SK-N-DZ (cell line): ENCODE data around the gene EXTL1.
A peak's percentile ranks its signal among the peaks of the same experiment; 100 is the strongest.

Experiments
- DNase-seq: peaks from one replicate; pipeline ENCODE4 v3.0.0-alpha.2; 2015; ENCODE audit warnings: low spot score

The EXTL1 gene

DNA sequence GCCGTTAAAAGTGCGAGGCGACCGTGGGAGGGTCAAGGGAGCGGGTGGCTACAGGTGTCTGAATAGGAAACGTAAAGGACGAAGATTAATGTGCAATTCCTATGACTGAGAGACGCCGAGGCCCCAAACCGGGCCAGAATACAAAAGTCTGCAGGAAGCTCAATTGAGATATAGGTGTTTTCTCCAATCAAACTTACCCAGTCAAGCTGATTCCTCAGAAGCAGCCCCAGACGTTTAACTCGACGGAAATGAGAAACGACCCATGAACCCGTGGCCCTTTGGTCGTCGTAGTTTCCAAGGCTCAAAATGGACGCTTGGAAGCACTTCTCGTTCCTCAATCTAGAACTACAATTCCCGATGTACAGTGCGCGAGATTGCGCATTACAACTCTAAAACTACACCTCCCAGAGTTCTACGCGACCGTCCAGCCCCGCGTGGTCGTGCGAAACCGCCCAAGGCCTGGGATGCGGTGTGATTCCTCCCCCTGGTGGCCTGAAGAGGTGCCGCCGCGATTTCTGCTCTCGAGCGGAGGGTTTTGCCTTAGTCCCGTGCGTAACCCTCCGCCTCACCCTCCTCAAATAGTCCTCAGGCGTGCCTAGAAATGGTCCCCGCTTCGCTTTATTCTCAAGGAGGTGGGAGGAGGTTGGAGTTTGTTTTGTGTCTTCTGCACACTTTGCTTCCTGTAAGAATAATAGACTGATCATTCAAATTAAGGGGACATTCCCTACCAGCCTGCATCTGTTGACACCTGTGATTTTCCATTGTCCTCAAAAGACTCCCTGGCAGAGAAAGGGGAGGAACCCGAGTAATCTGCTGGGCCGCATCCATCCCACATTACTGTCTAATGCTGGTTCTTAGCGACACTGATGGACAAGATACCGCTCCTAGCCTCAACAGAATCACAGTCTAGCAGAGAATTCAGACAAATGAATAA is 23.5 kb upstream of the EXTL1 start, which contains the start of gene PAFAH2:
PAFAH2 (minus strand) TSS at position 236 of the 934 bp plus-strand sequence. CDS start 7,247 bp downstream, outside the sequence.
- DNase-seq = peak; percentile 99

DNA sequence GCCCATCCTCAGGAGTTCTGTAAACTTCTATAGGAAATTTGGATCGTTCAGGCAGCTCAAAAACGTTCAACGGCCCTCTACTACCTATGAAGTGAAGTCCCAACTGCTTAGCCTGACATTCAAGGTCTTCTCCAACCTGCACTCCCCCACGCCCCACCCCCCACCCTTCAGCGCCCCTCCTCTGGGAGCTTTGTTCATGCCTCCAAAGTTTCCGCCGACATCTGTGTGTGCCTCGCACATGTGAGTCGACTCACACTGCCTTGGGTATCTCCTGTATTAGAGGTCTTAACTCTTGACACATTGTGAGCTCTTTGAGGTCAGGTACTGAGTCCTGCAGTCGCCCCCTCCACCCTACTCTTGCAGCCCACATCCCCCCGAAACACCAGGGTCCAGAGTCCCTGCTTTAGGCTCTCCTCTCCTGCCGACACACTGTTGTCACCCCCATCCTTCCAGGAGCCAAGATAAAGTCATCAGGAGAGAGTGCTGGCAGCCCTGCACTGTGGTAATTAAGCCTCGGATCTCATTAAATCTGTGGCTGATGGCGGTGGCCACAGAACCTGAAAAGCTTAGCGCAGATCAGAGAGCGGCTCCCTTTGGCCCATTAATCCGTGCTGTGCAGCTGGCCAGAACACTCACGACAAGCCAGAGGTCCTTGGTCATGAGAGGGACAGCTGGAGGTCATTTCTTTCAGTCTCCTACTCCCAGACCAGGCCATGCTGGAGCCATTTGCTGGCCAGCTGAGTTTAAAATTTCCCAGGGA is 22.4 kb upstream of the EXTL1 start:
- DNase-seq = no peak

DNA sequence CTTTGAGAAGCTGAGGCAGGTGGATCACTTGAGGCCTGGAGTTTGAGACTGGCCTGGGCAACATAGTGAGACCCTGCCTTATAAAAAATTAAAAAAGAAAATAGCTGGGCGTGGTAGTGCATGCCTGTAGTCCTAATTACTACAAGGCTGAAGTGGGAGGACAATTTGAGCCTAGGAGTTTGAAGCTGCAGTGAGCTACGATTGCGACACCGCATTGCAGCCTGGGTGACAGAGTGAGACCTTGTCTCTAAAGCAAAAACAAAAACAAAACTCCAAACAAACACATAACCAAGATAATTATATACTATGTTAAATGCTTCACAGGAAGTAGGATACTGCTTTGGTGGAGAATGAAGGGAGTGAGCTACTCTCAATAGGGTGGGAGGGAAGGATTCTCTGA is 18.3 kb upstream of the EXTL1 start:
- DNase-seq = no peak

DNA sequence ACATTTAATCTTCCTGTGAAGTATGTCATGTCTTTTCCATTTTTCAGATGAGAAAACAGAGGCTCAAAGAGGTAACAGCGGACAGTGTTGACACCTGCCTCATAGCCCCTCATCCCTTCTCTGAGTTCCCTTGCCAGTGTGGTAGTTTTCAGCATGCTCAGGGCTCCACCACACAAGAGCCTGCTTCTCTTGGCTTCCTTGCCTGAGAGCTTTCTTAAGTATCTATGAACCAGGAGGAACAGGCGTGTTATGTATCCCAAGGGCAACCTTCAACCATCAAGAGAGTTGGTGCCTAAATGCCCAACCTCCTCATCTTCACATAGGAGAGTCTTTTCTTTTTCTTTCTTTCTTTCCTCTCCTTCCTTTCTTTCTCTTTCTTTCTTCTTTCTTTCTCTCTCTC is 17.8 kb upstream of the EXTL1 start:
- no peak for DNase-seq

DNA sequence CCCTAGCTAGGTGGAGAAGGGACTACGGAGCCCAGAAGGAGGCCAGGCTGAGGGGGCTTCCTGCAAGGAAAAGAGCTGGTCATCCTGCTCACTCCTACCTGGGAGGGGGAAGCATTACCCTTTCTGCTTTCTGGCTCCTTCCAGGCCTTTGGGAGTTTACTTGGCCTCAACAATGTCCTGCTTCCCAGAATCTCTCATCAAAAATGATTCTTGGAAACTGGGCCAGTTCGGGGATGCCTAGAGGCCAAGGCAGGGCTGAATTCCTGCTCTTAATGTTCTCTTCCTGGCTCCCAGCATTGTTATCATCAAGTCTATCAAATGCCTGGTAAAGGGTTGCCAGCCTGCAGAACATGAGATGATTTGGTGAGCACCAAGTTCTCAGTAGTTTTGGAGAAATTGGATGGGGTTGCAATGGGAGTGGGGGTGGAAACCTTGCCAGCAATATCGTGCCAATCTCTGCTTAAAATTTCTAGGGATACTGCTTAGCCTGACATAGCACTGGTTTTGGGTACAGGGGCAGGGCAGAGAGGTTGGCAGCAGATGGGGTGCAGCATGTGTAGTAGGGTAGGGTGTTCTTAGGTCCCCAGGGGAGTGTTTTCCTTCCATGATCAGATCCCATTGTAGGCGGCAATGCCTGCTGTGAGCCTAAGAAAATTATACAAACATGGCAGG is 16.0 kb upstream of the EXTL1 start:
- DNase-seq = no peak

DNA sequence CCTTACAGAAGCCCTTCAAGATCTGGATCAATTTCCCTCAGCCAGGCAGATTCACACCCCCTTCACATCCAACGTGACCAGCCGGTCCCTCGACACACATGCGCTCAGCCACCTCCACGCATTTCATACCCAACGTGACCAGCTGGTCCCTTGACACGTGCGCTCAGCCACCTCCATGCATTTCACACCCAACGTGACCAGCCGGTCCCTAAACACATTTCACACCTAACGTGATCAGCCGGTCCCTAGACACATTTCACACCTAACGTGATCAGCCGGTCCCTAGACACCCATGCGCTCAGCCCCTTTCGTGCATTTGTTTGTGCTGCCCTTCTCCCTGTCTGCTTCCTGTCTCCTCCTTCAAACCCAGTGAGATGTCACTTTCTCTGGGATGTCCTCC is 14.9 kb upstream of the EXTL1 start:
- DNase-seq = no peak

DNA sequence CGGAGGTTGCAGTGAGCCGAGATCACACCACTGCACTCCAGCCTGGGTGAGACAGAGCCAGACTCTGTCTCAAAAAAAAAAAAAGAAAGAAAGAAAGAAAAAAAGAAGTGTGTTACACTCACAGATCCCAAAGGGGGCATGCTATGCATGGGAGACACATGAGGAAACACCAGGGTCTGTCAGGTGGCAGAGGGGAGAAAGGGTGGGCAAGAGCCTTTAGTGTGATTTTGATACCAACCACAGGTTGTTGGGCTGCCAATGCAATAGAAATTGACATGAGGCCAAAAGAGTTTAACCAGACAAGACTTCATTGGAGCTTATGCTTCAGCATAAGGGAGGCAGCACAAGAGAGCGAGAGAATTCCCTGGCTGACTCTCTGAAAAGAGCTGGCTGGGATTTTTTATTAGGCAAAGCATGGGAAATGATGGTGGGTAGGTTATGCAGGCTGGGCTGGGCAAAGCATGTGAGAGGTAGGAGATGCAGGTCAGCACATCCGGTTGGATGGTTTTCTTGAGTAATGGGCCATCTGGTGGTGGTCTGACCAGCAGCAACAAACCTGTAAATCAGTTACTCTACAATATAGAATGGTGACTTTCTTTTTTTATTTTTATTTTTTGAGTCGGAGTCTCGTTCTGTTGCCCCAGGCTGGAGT is 11.7 kb upstream of the EXTL1 start:
- DNase-seq = peak; percentile 66

DNA sequence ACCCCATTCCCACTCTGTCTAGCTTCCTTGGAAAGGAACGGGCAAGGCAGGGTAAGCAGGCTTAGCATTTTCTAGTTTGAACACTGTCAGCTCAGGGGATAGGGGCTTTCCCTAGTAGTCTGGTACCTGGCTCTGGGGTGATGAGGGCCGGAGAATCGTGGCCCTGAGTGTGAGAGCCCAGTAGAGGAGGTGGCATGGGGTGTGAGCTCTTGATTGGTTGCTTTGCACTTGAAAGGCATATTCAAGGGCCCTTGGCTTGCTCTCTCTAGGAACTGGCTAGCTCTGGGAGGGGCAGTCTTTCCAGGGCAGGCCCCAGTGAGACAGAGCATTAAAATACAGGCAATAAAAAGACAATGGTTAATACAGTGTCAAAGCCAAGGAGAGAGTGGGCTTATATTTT is 10.8 kb upstream of the EXTL1 start:
- no peak for DNase-seq

DNA sequence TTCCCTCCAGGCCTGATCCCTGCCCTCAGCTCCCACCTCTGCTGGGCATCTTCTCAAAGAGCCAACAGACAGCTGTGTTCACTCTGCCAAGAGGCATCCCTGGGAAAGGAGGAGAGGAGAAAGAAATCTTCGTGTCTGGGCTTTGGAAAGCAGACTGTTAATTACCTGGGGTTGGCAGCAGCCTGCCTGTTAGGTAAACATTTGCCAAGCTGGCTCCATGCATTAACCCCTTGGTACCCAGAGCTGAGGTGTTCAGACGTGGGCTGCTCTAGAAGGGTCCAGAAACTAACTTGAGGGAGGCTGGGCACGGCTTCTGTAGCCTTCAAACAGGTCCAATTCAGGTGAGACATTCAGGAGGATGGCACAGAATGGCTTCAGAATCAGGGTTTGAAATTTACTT is 8.7 kb upstream of the EXTL1 start:
- DNase-seq = no peak

DNA sequence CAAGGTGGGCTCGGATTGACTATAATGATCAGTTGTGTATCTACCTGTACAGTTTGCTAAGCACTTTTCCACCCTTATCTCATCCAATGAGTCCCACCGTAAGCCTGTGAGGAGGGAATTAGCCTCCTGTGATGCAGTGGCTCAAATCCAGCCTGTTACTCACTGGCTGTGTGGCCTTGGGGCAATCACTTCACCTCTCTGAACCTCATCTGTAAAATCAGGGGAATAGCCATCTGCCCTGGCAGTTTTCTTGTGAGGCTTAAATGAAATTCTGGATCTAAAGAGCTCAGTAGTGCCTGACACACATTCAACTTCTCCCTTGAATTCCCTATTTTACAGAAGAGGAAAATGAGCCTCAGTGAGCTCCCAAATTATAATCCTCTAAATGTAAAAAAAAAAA is 7.4 kb upstream of the EXTL1 start:
- no peak for DNase-seq

DNA sequence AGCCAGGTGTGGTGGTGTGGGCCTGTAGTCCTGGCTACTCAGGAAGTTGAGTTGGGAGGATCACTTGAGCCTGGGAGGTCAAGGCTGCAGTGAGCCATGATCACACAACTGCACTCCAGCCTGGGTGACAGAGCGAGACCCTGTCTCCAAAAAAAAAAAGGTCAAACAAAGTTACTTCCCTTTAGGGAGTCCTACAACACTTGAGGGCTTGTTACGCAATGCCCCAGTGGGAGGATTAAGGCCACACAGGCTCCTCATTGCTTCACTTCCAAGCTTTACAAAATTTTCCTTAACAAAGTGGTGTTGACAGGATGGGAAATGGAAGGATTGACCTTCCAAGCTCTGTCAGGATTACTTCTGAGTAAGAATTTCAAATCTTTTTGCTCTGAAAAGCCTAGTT is 6.2 kb upstream of the EXTL1 start:
- DNase-seq = no peak

DNA sequence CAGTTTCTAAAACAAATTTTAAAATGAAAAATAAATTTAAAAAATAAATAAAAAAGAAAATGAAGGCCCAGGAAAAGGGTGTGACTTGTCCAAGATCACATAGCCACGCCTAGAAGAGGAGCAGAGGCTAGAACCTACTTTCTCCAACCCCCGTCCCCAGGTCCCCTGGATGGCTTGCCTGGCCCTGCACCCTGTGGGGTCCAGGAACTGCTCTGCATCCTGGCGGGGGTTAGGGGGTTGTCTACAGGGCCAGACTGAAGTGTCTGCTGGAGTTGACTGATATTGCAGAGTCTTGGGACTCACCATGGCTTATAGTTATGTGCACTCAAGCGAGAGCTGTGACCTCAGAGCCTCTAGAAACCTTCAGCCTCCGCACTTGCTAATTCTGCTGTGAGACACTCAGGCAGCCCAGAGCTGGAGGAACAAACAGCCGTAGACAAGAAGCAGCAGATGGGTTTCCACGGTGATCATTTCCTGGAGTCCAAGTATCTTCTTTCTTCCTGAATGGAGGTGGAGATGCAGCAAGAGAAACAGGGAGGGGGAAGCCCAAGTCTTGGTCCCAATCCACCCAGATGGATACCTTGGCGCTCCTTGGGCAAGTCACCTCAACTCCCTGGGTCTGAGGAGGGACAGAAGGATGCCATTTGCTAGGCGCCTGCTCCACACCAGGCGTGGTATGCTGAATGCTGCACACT is 5.2 kb upstream of the EXTL1 start:
- no peak for DNase-seq

DNA sequence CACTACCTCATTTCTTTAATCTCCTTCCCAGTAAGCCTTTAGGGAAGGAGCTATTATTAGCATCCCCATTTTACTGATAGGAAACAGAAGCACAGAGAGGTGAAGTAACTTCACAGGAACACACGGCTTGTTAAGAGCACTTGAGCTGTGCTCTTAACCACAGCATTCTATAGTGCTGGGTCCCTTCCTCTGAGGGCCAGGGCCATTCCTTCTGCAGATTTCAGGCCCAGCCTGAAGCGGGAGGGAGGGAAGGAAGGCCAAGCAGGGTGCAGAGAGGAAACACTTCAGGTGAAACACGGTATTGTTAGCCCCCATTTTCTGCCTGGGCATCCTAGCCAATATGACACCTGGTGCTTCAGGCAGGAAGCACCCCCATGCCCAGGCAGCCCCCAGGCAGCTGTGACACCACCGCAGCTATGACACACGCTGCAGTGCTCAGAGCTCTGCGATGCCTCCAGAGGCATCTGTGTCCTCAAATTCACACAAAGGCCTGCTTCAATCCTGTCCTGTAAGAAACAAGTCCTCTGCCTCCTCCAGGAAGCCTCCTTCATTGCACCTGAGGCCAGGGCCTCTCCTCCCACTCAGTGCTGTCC is 4.5 kb upstream of the EXTL1 start:
- no peak for DNase-seq

DNA sequence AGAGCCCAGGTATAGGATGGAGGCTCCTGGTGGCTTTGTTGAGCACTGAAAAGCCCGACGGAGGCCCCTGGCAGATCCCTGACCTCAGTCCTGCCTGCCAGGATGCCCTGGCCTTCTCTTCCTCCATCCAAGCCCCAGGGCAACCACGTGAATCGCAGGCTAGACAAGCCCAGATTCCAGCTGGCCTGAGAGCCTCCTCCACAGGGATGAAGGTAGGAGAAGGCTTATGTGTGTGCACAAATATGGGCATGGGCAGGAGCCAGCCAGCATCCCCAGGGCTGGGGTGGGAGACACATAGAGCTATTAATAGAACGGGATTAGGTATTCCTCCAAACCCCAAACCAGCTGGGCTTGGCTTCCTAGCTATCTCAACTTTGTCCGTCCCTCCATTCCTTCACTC is 4.0 kb upstream of the EXTL1 start:
- no peak for DNase-seq

DNA sequence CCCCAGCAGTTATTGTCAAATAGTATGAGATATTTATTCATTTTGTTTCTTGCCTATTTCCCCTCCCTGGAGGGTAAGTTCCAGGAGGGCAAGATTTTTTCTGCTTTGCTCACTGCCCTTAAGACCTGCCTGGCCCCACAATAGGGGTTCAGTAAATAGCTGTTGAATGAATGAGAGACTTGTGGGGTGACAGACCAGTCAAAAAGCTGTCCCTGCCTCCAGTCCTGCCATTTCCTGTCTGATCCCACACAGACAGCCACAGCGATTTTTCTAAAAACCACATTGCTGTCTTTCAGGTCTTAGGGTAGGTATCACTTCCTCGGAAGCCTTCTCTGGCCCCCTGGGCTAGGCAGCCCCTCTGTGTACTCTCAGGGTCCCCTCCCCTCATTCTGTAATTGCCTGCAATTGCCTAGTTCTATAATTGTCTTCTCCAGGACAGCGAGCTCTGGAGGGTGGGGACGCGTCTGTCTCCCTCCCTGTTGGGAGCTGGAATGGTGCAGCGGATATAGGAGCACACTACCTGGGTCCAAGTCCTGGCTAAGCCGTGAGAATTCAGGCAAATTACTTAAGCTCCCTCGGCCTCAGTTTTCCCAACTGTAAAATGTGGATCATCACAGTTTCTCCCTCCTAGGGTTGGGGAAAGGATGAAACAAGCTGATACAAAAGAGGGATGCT is 1.8 kb upstream of the EXTL1 start:
- DNase-seq = no peak

DNA sequence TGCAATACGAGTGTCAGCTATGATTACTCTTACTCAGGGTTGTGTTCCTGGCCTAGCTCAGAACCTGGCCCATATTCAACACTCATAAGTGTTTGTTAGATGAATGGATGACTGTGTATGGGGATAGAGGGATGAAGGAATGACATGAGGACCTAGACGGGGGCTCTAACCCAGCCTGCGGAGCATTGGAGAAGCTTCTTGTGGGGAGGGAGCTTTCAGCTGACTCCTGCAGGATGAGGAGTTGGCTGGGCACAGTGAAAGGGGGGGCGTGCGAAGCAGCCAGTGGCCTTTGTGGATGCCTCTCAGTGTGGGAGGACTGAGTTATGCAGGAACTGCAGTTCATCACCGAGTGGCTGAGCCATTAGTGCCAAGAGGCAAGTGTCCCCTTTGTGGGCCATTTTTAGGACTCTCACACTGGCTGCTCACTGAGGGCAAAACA is 1.2 kb upstream of the EXTL1 start:
- DNase-seq = no peak

DNA sequence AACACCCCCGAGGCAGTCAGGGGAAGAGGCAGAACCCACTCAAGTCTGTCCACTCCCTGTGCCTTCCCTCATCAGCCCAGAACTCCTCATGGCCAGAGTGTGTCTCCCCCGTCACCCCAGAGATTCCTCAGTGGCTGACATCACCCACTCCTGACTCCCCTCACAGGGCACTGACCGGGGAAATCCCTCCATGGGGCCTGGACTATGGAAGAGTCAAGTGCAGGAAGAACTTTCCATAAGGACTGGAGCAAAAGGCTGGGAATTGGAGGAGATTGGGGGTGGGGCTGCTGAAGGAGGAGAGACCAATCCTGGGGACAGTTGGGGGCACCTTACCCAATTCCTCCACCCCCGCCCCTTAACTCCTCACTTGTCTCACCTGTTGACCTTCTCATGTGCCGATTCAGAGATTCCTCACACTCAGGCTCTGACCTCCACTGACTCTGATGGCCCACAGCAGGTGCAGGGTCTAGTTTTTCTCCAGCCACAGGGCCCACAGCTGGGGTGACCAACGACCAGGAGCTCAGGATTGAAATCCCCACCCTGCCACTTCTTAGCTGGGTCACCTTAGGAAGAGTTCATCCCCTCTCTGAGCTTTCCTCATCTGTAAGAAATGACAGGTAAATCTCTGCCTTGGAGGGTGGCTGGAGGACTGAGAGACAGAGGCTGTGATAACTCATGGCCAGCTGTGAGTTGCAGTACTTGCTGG is 481 bp upstream of the EXTL1 start:
- DNase-seq = no peak

DNA sequence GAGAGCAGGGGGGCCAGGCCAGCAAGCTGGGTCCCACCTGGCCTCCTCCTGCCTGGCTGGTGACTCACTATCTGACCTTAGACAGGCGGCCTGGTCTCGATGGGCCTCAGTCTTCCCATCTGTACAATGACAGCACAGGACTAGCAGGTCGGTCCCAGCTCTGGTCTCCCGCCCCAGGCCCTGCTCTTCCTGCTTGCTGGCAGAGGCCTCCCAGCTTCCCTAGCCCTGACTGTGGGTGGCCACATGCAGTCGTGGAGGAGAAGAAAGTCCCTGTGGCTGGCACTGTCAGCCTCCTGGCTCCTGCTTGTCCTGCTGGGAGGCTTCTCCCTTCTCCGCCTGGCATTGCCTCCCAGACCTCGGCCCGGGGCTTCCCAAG is 817 bp downstream of the EXTL1 start:
- no peak for DNase-seq

DNA sequence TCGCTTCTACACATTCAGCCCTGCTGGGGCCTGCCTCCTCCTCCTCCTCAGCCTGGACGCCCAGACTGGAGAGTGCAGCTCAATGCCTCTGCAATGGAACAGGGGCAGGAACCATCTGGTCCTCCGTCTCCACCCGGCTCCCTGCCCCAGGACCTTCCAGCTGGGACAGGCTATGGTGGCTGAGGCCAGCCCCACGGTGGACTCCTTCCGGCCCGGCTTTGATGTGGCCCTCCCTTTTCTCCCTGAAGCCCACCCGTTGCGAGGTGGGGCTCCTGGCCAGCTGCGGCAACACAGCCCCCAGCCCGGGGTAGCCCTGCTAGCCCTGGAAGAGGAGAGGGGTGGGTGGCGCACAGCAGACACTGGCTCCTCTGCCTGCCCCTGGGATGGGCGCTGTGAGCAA is 1.4 kb downstream of the EXTL1 start:
- DNase-seq = no peak
